ENCODE data around the gene GALNT13.

The GALNT13 gene

GRCh38 chr2:154132827-154133226 lies 261.1 kb downstream of the GALNT13 start:
- DNase-seq: no peak

GRCh38 chr2:154133823-154134222 lies 262.1 kb downstream of the GALNT13 start:
- DNase-seq: no peak

- no peak for DNase-seq
These were observed 268.7 kb downstream of the GALNT13 start for GRCh38 chr2:154140249-154141025.

GRCh38 chr2:154142480-154142879 lies 270.8 kb downstream of the GALNT13 start:
- DNase-seq: peak in 1 of 2 experiments; percentile 4

- no peak for DNase-seq
These were observed 271.4 kb downstream of the GALNT13 start for GRCh38 chr2:154143105-154143504.

- no peak for DNase-seq
These were observed 286.4 kb downstream of the GALNT13 start for GRCh38 chr2:154158101-154158500.

GRCh38 chr2:154161286-154161685 lies 289.6 kb downstream of the GALNT13 start:
- no peak for DNase-seq

- DNase-seq: peak; percentile 1 to 55
These were observed 298.7 kb downstream of the GALNT13 start for GRCh38 chr2:154170400-154170799.

GRCh38 chr2:154173164-154173563 lies 301.4 kb downstream of the GALNT13 start:
- no peak for DNase-seq

- DNase-seq: no peak
These were observed 302.2 kb downstream of the GALNT13 start for GRCh38 chr2:154173919-154174318.

GRCh38 chr2:154182008-154182407 lies 310.3 kb downstream of the GALNT13 start:
- no peak for DNase-seq

- DNase-seq: no peak
These were observed 316.2 kb downstream of the GALNT13 start for GRCh38 chr2:154187948-154188347.

GRCh38 chr2:154189953-154190352 lies 318.2 kb downstream of the GALNT13 start:
- DNase-seq: peak in 1 of 2 experiments; percentile 65

- DNase-seq: no peak
These were observed 321.5 kb downstream of the GALNT13 start for GRCh38 chr2:154193246-154193645.

GRCh38 chr2:154194909-154195643 lies 323.4 kb downstream of the GALNT13 start:
- DNase-seq: no peak

- peak in 1 of 2 experiments; percentile 12 for DNase-seq
These were observed 324.0 kb downstream of the GALNT13 start for GRCh38 chr2:154195644-154196195.

GRCh38 chr2:154198866-154199265 lies 327.1 kb downstream of the GALNT13 start:
- no peak for DNase-seq

GRCh38 chr2:154203206-154203605 lies 331.5 kb downstream of the GALNT13 start:
- DNase-seq: no peak

- no peak for DNase-seq
These were observed 332.2 kb downstream of the GALNT13 start for GRCh38 chr2:154203902-154204301.

- DNase-seq: peak in 1 of 2 experiments; percentile 9
These were observed 335.7 kb downstream of the GALNT13 start for GRCh38 chr2:154207288-154208047.

GRCh38 chr2:154223726-154224125 lies 352.0 kb downstream of the GALNT13 start:
- DNase-seq: no peak

GRCh38 chr2:154226931-154227330 lies 355.2 kb downstream of the GALNT13 start:
- peak in 1 of 2 experiments; percentile 4 for DNase-seq

Measured in NCI-H2081 (cell line).